Psoas muscle (tissue), 8 donors: ENCODE results near the gene PIK3AP1. TPM values are rescaled to one million over a fixed set of nuclear protein-coding genes. Genes with fewer than 3 reads are reported as not detected.

Source experiments
- ATAC-seq, 4 donors: fragments of 200-7000 bp; cut with Tn5 transposase; one replicate each; pipeline ENCODE4 v1.9.1; 2020; ENCODE audit warnings: moderate library complexity in 3 of 4, mild to moderate bottlenecking in 2 of 4
- DNase-seq, 2 donors: peaks; one replicate each; pipeline ENCODE4 v3.0.0-alpha.2; 2020
- H3K27ac ChIP-seq: fragments of 200-600 bp; one replicate; pipeline ENCODE4 v1.8.0; 2022
- H3K27me3 ChIP-seq, 3 donors: fragments of 200-600 bp in 1 of 3; one replicate each; pipeline versions ENCODE4 v1.6.1 to v1.8.0; 2013 to 2022; ENCODE audit warnings: low read length in 2 of 3, mild to moderate bottlenecking in 2 of 3, moderate library complexity in 1 of 3; ENCODE audit not compliant: insufficient read depth in 3 of 3
- H3K36me3 ChIP-seq, 2 donors: fragments of 200-600 bp in 1 of 2; one replicate each; pipeline versions ENCODE4 v1.6.1 to v1.8.0; 2013 to 2022; ENCODE audit warnings: low read depth in 1 of 2, mild to moderate bottlenecking in 1 of 2, moderate library complexity in 1 of 2; ENCODE audit not compliant: insufficient read depth in 1 of 2
- H3K4me1 ChIP-seq: fragments of 200-600 bp; one replicate; pipeline ENCODE4 v1.8.0; 2022
- H3K4me3 ChIP-seq: fragments of 200-600 bp; one replicate; pipeline ENCODE4 v1.8.0; 2022; ENCODE audit warnings: mild to moderate bottlenecking
- H3K9me3 ChIP-seq: fragments of 200-600 bp; one replicate; pipeline ENCODE4 v1.8.0; 2022
- WGBS, 3 donors: extraction: QIAGEN DNeasy Blood & Tissue Kit; methylation state at CpG; one replicate each; pipeline versions ENCODE4 v1.1.6 to v1.1.7; 2013; 5-methylcytosine and 5-hydroxymethylcytosine counted together
- intact Hi-C, 2 donors: fragments of 100-400 bp; cut with DNase I; formaldehyde crosslinking; loops; one replicate each; pipeline versions ENCODE4 v1.11.0 to v1.14.2; 2022
- polyA plus RNA-seq, 3 donors: library from polyadenylated mRNA; stranded (reverse); fragments of 200-250 nt; gene quantifications; one replicate each; pipeline ENCODE4 v1.2.3, GENCODE V29; 2013
- total RNA-seq, 4 donors: library from RNA; stranded (reverse); fragmentation: NEBNext Ultra II Directional in 2 of 4; extraction: Animal tissue kit (Norgen Biotek cat#: 25700) in 2 of 4; gene quantifications; one replicate each; pipeline versions ENCODE4 v1.2.1 to v1.2.4, GENCODE V29; 2021 to 2023
- TF ChIP-seq, protein P1 (sequence below): fragments of 200-600 bp; IDR thresholded peaks from one replicate; pipeline ENCODE4 v1.8.0; 2022; ENCODE audit warnings: antibody characterized with exemption
- donor health status: healthy with polysubstance abuse.
- donor health status: DM: no; HTN: no; CAD: no; lungs with moderate emphysema.
- donor health status: Bipolar disorder and iron deficiency.
- donor health status: healthy.
- donor health status: DM: yes; HTN: yes; CAD: no.
- donor health status: DM: no; HTN: no; CAD: no.
- donor health status: DM: no; HTN: no; CAD: no.
- donor health status: DM: yes; HTN: yes; CAD: no.

PIK3AP1 gene
- total and polyA plus RNA-seq, 7 donors: 0.17 to 8.6 (median 1.8) TPM

DNA sequence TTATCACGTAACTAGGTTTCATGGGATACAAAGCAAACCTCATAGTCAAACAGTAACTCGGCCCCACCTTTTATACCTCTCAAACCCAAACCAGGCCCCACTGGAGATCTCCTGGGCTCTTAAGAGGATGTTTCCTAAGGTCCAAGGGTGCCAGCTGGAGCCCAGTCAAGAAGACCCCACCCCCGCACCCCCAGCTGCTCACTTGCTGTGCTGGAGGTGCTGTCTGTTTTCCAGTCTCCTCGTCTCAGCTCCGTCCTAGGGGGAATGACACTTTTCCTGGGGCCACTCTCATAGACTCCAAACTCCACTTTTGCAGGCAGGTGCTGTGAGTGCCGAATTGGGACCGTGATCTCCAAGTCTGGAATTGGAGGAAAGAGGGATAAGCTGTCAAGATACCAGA lies 110.8 kb downstream of the PIK3AP1 start:
- WGBS, 3 donors: 82 to 85% (median 83%) methylated on average over 7 of the region's 7 CpGs
- H3K4me1 ChIP-seq: no peaks in the 10 kb centered on the region
- no peak overlapping the region for H3K4me3 ChIP-seq
- intact Hi-C loops: no loop called here
- H3K27ac ChIP-seq: no peak overlapping the region
- DNase-seq: no peak
- no peak for ATAC-seq
- H3K27me3 ChIP-seq: peaks cover 0 to 5% (median 0%) of the 10 kb centered on the region in 3 donors
- no peaks in the 10 kb centered on the region for H3K36me3 ChIP-seq
- H3K9me3 ChIP-seq: no peaks in the 10 kb centered on the region
- TF ChIP-seq, protein P1, sequence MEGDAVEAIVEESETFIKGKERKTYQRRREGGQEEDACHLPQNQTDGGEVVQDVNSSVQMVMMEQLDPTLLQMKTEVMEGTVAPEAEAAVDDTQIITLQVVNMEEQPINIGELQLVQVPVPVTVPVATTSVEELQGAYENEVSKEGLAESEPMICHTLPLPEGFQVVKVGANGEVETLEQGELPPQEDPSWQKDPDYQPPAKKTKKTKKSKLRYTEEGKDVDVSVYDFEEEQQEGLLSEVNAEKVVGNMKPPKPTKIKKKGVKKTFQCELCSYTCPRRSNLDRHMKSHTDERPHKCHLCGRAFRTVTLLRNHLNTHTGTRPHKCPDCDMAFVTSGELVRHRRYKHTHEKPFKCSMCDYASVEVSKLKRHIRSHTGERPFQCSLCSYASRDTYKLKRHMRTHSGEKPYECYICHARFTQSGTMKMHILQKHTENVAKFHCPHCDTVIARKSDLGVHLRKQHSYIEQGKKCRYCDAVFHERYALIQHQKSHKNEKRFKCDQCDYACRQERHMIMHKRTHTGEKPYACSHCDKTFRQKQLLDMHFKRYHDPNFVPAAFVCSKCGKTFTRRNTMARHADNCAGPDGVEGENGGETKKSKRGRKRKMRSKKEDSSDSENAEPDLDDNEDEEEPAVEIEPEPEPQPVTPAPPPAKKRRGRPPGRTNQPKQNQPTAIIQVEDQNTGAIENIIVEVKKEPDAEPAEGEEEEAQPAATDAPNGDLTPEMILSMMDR: no peak

DNA sequence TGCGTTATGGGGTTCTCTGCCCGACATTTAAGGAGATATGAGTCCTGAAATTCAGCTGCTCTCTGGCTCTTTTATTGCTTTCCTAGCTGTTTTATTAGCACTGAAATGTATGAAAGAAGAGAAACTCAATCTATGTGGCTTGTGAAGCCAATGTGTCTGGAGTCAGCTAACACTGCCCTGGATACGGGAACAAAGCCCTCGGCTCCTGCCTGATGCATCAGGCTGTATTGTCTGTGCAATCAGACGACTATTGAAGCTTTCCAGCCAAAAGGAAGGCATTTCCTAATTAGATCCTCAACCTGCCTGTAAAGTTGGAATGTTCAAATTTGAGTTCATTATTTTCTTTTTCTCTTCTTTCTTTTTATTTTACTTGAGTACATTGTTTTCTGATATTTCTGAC lies 111.5 kb downstream of the PIK3AP1 start:
- peaks cover 0 to 5% (median 0%) of the 10 kb centered on the region in 3 donors for H3K27me3 ChIP-seq
- WGBS, 3 donors: 63 to 75% (median 74%) methylated on average over 5 of the region's 5 CpGs
- no peak overlapping the region for H3K27ac ChIP-seq
- TF ChIP-seq, protein P1: no peak
- no peak for DNase-seq
- no peak overlapping the region for H3K4me3 ChIP-seq
- H3K4me1 ChIP-seq: no peaks in the 10 kb centered on the region
- no peaks in the 10 kb centered on the region for H3K36me3 ChIP-seq
- H3K9me3 ChIP-seq: no peaks in the 10 kb centered on the region
- intact Hi-C loops: no loop called here
- ATAC-seq: no peak

DNA sequence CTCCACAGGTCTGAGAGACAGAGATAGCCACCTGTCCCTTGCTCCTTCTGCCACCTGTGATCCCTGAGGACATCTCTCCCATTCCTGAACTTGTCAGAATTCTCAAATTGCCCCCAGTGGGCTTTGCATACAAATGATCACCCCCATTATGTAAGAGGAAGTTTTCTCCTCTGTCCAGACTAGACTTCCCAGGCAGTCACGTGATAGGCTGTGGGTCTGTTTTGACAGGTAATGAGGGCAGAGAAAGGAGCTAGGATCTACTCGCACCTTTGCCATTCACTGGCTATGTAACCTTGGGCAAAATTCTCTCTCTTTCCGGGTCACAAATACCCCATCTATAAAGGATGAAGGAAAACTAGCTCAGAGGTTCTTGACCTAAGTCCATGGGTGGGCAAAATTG lies 112.1 kb downstream of the PIK3AP1 start:
- ATAC-seq (no peak), DNase-seq (no peak)
- Histone ChIP-seq H3K36me3 (no peaks in the 10 kb centered on the region), H3K27me3 (peaks cover 0 to 5% (median 0%) of the 10 kb centered on the region in 3 donors), H3K4me3 (no peak overlapping the region), H3K4me1 (no peaks in the 10 kb centered on the region), H3K27ac (no peak overlapping the region), H3K9me3 (no peaks in the 10 kb centered on the region)
- WGBS, 3 donors: 72 to 92% (median 88%) methylated on average over 3 of the region's 3 CpGs
- TF ChIP-seq, protein P1: no peak
- intact Hi-C loops: no loop called here

DNA sequence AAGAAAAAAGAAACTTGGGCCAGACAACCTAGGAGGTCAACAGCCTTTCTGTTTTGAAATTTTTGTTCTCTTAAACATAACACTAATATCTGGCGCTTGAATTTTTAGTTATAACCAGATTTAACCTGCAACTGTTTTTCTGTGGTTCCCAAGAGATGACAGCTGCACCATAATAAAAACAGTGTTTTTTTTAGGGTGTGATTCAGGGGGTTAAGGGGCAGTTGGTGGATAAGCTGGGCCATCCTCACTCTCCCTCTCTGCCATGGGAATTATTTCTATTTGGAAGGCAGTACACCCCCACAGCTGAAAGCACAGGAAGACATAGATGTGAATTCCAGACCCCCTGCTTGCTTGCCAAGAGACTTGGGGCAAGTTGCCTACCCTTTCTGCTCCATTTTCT lies 113.4 kb downstream of the PIK3AP1 start:
- intact Hi-C loops: no loop called here
- ATAC-seq (no peak), DNase-seq (no peak)
- WGBS, 3 donors: 35 to 59% (median 40%) methylated on average over 1 of the region's 1 CpG
- TF ChIP-seq, protein P1: no peak
- no peaks in the 10 kb centered on the region for H3K9me3 ChIP-seq
- no peaks in the 10 kb centered on the region for H3K4me1 ChIP-seq
- H3K36me3 ChIP-seq: no peaks in the 10 kb centered on the region
- peaks cover 0 to 5% (median 0%) of the 10 kb centered on the region in 3 donors for H3K27me3 ChIP-seq
- no peak overlapping the region for H3K27ac ChIP-seq
- no peak overlapping the region for H3K4me3 ChIP-seq

DNA sequence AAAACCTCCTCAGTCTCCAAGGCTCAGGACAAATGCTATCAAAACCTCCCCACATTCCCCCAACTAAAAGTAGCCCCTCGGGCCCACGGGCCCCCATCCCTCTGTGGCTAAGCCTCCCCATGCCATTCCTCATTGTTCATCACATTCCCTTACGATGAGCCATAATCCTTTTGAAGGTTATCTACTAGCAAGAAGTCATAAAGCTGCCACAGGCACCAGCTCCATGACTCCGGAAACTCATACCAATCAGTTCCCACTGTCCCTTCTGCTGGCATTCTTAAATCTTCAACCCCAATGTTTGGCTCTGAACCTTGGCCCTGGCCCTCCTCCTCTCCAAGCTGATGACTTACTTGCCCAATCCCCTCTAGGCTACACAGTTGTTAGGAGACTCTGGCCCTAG lies 114.1 kb downstream of the PIK3AP1 start:
- DNase-seq: no peak
- peaks cover 0 to 5% (median 0%) of the 10 kb centered on the region in 3 donors for H3K27me3 ChIP-seq
- H3K4me1 ChIP-seq: no peaks in the 10 kb centered on the region
- no peak overlapping the region for H3K27ac ChIP-seq
- intact Hi-C loops: no loop called here
- 51 to 67% (median 57%) methylated on average over 4 of the region's 4 CpGs for WGBS, 3 donors
- ATAC-seq: no peak
- no peak overlapping the region for H3K4me3 ChIP-seq
- no peaks in the 10 kb centered on the region for H3K36me3 ChIP-seq
- TF ChIP-seq, protein P1: no peak
- no peaks in the 10 kb centered on the region for H3K9me3 ChIP-seq
